Measurements from ENCODE around the gene CBFA2T3.

CBFA2T3 gene

DNA sequence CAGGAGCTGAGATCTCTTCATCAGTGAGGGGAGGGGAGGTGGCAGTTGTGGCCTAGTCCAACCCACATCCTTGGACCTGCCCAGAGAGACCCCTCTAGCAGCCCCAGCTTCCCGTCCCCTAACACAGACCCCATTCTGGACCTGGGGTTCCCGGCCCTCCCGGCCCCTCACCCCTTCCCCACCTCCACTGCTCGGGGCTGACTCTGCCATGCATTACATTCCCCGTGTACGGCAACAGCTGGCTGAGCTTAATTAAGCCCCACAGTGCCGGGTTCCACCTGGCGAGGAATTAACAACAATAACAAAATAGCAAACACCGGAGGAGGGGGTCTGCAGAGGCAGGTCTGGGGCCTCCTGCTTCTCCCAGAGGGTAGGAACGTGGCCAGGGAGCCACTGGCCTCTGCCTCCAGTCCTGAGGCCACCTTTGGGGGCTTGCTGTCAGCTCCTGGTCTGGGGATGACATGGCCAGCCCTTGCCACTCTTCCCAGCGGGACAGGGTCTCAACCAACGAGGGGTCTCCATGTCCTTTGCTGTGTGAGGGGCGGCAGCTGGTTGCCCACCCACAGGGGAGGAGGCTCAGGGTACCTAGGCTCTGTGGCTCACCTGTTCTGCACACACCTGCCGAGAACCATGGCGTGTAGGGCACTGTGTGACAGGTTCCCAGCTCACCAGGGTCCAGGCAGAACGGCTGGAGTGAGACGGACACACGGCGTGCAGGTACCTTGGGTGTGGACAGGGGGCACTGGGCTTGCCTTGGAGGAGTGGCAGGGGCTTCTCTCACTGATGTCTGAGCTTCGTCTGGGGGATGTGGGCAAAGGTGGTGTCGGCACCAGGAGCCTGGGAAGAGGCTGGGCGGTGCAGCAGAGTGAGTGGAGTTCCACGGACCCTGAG lies 46.9 kb upstream of the CBFA2T3 start:
- Histone ChIP-seq H2BK15ac (ENCODE audit: low read depth, poor library complexity, severe bottlenecking) (no peak overlapping the region), H4K91ac (ENCODE audit: low read length) (no peak overlapping the region), H3K36me3 (ENCODE audit: control insufficient read depth in 1 of 2, insufficient read depth in 2 of 2, low read depth in 1 of 2, low read length in 2 of 2) (no peaks in the 10 kb centered on the region), H3K27ac (ENCODE audit: low read length, poor library complexity, severe bottlenecking) (no peak overlapping the region), H2AK5ac (ENCODE audit: low read length, severe bottlenecking) (no peak overlapping the region), H2BK5ac (ENCODE audit: low read depth, low read length, poor library complexity, severe bottlenecking) (no peak overlapping the region), H4K8ac (ENCODE audit: low read length) (no peak overlapping the region), H3K4ac (ENCODE audit: low read depth in 1 of 2, low read length in 2 of 2) (no peak overlapping the region), H3K4me2 (ENCODE audit: low read length, poor library complexity, severe bottlenecking) (no peak overlapping the region), H3K23ac (ENCODE audit: low read length in 2 of 2) (no peak overlapping the region), H3K9ac (ENCODE audit: low read length) (no peak overlapping the region), H2AFZ (ENCODE audit: low read depth, low read length) (no peak overlapping the region), H3K9me3 (ENCODE audit: control insufficient read depth, low read length) (peaks cover 13% of the 10 kb centered on the region), H3K4me3 (ENCODE audit: insufficient read depth in 1 of 2, low read depth in 1 of 2, low read length in 2 of 2) (no peak overlapping the region), H2BK12ac (ENCODE audit: low read length in 2 of 2) (no peak overlapping the region), H3K4me1 (ENCODE audit: control insufficient read depth, insufficient read depth, low read depth, low read length) (no peaks in the 10 kb centered on the region), H3K79me1 (replicated peaks; ENCODE audit: low read length, poor library complexity, severe bottlenecking) (no peaks in the 10 kb centered on the region), H2BK120ac (ENCODE audit: low read depth, low read length) (no peak overlapping the region), H3K27me3 (ENCODE audit: control insufficient read depth in 1 of 2, insufficient read depth in 1 of 2, low read length in 2 of 2) (peaks cover 0 to 38% of the 10 kb centered on the region in 2 experiments), H3K14ac (ENCODE audit: low read length in 2 of 2) (no peak overlapping the region), H3K18ac (ENCODE audit: low read depth in 1 of 2, low read length in 2 of 2) (no peak overlapping the region)
- DNase-seq = no peak
- WGBS = 75% methylated on average over 23 of the region's 23 CpGs

DNA sequence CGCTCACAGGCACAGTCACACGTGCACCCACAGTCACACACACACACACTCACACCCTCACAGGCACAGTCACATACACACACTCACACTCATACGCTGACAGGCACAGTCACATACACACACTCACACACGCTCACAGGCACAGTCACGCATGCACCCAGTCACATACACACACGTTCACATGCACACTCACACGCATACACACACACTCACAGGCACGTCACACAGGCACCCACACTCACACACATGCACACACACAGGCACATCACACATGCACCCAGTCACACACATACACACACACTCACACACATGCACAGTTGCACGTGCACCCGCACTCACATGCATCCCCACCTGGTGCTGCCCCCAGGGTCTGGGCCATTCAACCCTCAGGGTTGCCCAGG lies 46.1 kb upstream of the CBFA2T3 start:
- peak overlapping the region in 1 of 2 experiments; percentile 5 for H3K4me3 ChIP-seq (ENCODE audit: insufficient read depth in 1 of 2, low read depth in 1 of 2, low read length in 2 of 2)
- no peak overlapping the region for H3K4me2 ChIP-seq (ENCODE audit: low read length, poor library complexity, severe bottlenecking)
- no peak overlapping the region for H4K8ac ChIP-seq (ENCODE audit: low read length)
- no peak overlapping the region for H3K9ac ChIP-seq (ENCODE audit: low read length)
- no peak overlapping the region for H3K18ac ChIP-seq (ENCODE audit: low read depth in 1 of 2, low read length in 2 of 2)
- peak overlapping the region in 1 of 2 experiments; percentile 0 for H3K14ac ChIP-seq (ENCODE audit: low read length in 2 of 2)
- H2AFZ ChIP-seq (ENCODE audit: low read depth, low read length) = peak overlapping the region; percentile 18
- 90% methylated on average over 10 of the region's 10 CpGs for WGBS
- H3K4ac ChIP-seq (ENCODE audit: low read depth in 1 of 2, low read length in 2 of 2) = no peak overlapping the region
- H3K9me3 ChIP-seq (ENCODE audit: control insufficient read depth, low read length) = peaks cover 13% of the 10 kb centered on the region
- H2BK5ac ChIP-seq (ENCODE audit: low read depth, low read length, poor library complexity, severe bottlenecking) = no peak overlapping the region
- no peak overlapping the region for H3K23ac ChIP-seq (ENCODE audit: low read length in 2 of 2)
- peaks cover 2% of the 10 kb centered on the region for H3K4me1 ChIP-seq (ENCODE audit: control insufficient read depth, insufficient read depth, low read depth, low read length)
- H2BK120ac ChIP-seq (ENCODE audit: low read depth, low read length) = no peak overlapping the region
- DNase-seq = no peak
- H3K27me3 ChIP-seq (ENCODE audit: control insufficient read depth in 1 of 2, insufficient read depth in 1 of 2, low read length in 2 of 2) = peaks cover 7 to 42% of the 10 kb centered on the region in 2 experiments
- H3K36me3 ChIP-seq (ENCODE audit: control insufficient read depth in 1 of 2, insufficient read depth in 2 of 2, low read depth in 1 of 2, low read length in 2 of 2) = no peaks in the 10 kb centered on the region
- H2AK5ac ChIP-seq (ENCODE audit: low read length, severe bottlenecking) = no peak overlapping the region
- H3K79me1 ChIP-seq (replicated peaks; ENCODE audit: low read length, poor library complexity, severe bottlenecking) = no peaks in the 10 kb centered on the region
- no peak overlapping the region for H2BK15ac ChIP-seq (ENCODE audit: low read depth, poor library complexity, severe bottlenecking)
- H3K27ac ChIP-seq (ENCODE audit: low read length, poor library complexity, severe bottlenecking) = no peak overlapping the region
- peak overlapping the region; percentile 81 for H4K91ac ChIP-seq (ENCODE audit: low read length)
- H2BK12ac ChIP-seq (ENCODE audit: low read length in 2 of 2) = no peak overlapping the region

DNA sequence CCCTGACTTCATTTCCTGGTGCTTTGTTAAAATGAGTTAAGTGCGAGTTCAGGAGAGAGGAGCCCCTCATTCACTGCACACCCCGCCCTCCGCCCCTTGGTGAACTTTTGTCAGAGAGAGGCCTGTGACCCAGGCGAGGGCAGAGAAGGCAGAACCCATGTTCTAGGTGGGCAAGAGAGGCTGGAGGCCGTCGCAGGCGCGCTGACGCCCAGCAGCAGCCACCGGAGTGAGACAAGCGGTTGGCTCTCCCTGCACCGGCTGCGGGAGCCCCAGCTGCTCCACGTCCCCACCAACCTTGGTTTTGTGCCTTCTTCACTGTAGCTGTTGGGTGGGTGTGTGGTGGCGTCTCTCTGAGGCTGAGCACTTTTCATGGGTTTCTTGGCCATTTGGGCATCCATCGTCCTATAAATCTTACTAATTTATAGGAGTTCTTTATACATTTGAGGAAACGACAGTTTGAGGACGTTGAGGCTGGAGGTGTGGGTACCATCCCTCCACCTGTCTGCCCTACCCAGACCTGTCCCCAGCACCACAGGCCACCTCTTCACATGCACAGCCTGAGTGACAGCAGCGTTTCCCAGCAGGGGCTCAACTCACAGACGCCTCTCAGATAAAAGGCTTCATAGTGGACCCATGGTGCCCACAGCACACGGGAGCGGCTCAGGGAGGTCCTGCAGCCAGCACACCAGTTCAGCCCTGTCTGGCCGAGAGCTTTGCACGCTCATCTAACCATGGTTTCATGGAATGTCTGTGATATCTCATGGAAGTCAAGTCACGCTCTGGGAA lies 45.2 kb upstream of the CBFA2T3 start:
- Histone ChIP-seq H3K4me1 (ENCODE audit: control insufficient read depth, insufficient read depth, low read depth, low read length) (peaks cover 2% of the 10 kb centered on the region), H3K9me3 (ENCODE audit: control insufficient read depth, low read length) (peaks cover 13% of the 10 kb centered on the region)
- 84% methylated on average over 24 of the region's 25 CpGs for WGBS

More for the DNA sequence above, 45.2 kb upstream of the CBFA2T3 start:
- Histone ChIP-seq H3K4me2 (ENCODE audit: low read length, poor library complexity, severe bottlenecking) (no peak overlapping the region), H4K91ac (ENCODE audit: low read length) (no peak overlapping the region), H2BK120ac (ENCODE audit: low read depth, low read length) (no peak overlapping the region), H3K79me1 (replicated peaks; ENCODE audit: low read length, poor library complexity, severe bottlenecking) (no peaks in the 10 kb centered on the region), H3K27me3 (ENCODE audit: control insufficient read depth in 1 of 2, insufficient read depth in 1 of 2, low read length in 2 of 2) (peaks cover 10 to 44% of the 10 kb centered on the region in 2 experiments), H2BK12ac (ENCODE audit: low read length in 2 of 2) (no peak overlapping the region), H3K4ac (ENCODE audit: low read depth in 1 of 2, low read length in 2 of 2) (no peak overlapping the region), H2AFZ (ENCODE audit: low read depth, low read length) (no peak overlapping the region), H3K4me3 (ENCODE audit: insufficient read depth in 1 of 2, low read depth in 1 of 2, low read length in 2 of 2) (no peak overlapping the region), H3K23ac (ENCODE audit: low read length in 2 of 2) (no peak overlapping the region), H3K36me3 (ENCODE audit: control insufficient read depth in 1 of 2, insufficient read depth in 2 of 2, low read depth in 1 of 2, low read length in 2 of 2) (no peaks in the 10 kb centered on the region), H3K9ac (ENCODE audit: low read length) (no peak overlapping the region), H2BK5ac (ENCODE audit: low read depth, low read length, poor library complexity, severe bottlenecking) (no peak overlapping the region), H4K8ac (ENCODE audit: low read length) (no peak overlapping the region), H2AK5ac (ENCODE audit: low read length, severe bottlenecking) (no peak overlapping the region), H3K14ac (ENCODE audit: low read length in 2 of 2) (no peak overlapping the region), H3K18ac (ENCODE audit: low read depth in 1 of 2, low read length in 2 of 2) (no peak overlapping the region), H3K27ac (ENCODE audit: low read length, poor library complexity, severe bottlenecking) (no peak overlapping the region), H2BK15ac (ENCODE audit: low read depth, poor library complexity, severe bottlenecking) (no peak overlapping the region)
- DNase-seq = no peak

Measured in mesenchymal stem cell (in vitro differentiated cells and primary cell).